Hepatocyte (in vitro differentiated cells): Measurements from ENCODE around the gene GORASP2. TPM values are rescaled to one million over a fixed set of nuclear protein-coding genes. Genes with fewer than 3 reads are reported as not detected.

Experiments used
- DNase-seq: peaks from one replicate; pipeline ENCODE4 v3.0.0-alpha.2; 2016; ENCODE audit warnings: low spot score
- H2AFZ ChIP-seq: fragments of 200-600 bp; sonication (generic); 2 replicates; pipeline ENCODE4 v1.6.0; 2016; ENCODE audit warnings: antibody characterized with exemption, mild to moderate bottlenecking
- H3K27ac ChIP-seq: fragments of 200-600 bp; sonication (generic); 2 replicates; pipeline ENCODE4 v1.5.1; 2016; ENCODE audit warnings: mild to moderate bottlenecking
- H3K27me3 ChIP-seq: fragments of 200-600 bp; sonication (generic); 2 replicates; pipeline ENCODE4 v1.6.1; 2016
- H3K36me3 ChIP-seq: fragments of 200-600 bp; sonication (generic); replicated peaks from 2 replicates; pipeline ENCODE4 v1.5.1; 2016; ENCODE audit warnings: low read depth; ENCODE audit not compliant: insufficient read depth
- H3K4me1 ChIP-seq: fragments of 200-600 bp; sonication (generic); 2 replicates; pipeline ENCODE4 v1.5.1; 2016; ENCODE audit warnings: mild to moderate bottlenecking, moderate library complexity; ENCODE audit not compliant: insufficient read depth
- H3K4me2 ChIP-seq: fragments of 200-600 bp; sonication (generic); 2 replicates; pipeline ENCODE4 v1.6.0; 2016
- H3K4me3 ChIP-seq: fragments of 200-600 bp; sonication (generic); 2 replicates; pipeline ENCODE4 v1.5.1; 2016; ENCODE audit warnings: mild to moderate bottlenecking
- H3K79me2 ChIP-seq: fragments of 200-600 bp; sonication (generic); 2 replicates; pipeline ENCODE4 v1.6.0; 2017; ENCODE audit warnings: mild to moderate bottlenecking
- H3K9me2 ChIP-seq: fragments of 200-600 bp; sonication (generic); replicated peaks from 2 replicates; pipeline ENCODE4 v1.6.0; 2017; ENCODE audit warnings: mild to moderate bottlenecking; ENCODE audit not compliant: insufficient read depth
- H3K9me3 ChIP-seq: fragments of 200-600 bp; sonication (generic); 2 replicates; pipeline ENCODE4 v1.5.1; 2016; ENCODE audit warnings: low read depth, mild to moderate bottlenecking
- H4K20me1 ChIP-seq: fragments of 200-600 bp; sonication (generic); 2 replicates; pipeline ENCODE4 v1.6.0; 2016; ENCODE audit warnings: mild to moderate bottlenecking; ENCODE audit not compliant: insufficient read depth, poor library complexity, severe bottlenecking
- EZH2 ChIP-seq: fragments of 200-600 bp; sonication (generic); IDR thresholded peaks from 2 replicates; pipeline ENCODE4 v1.6.1; 2016; ENCODE audit warnings: antibody characterized with exemption, mild to moderate bottlenecking, borderline replicate concordance
- EZH2phosphoT487 ChIP-seq: fragments of 200-600 bp; sonication (generic); IDR thresholded peaks from one replicate; pipeline ENCODE4 v1.6.1; 2018; ENCODE audit warnings: antibody characterized with exemption, mild to moderate bottlenecking, low read depth, moderate library complexity; ENCODE audit not compliant: unreplicated experiment, severe bottlenecking
- WGBS: methylation state at CpG from one replicate; pipeline ENCODE4 v1.1.6; 2016; ENCODE audit warnings: low lambda C conversion rate; ENCODE audit errors: missing lambda C conversion rate; 5-methylcytosine and 5-hydroxymethylcytosine counted together
- polyA plus RNA-seq: library from polyadenylated mRNA; unstranded; fragments of >200 nt; fragmentation: Nextera tagmentation; extraction: Ambion mirVana; gene quantifications from 2 replicates; pipeline ENCODE4 v1.2.1, GENCODE V29; 2016
- total RNA-seq: library from RNA; depleted of rRNA; stranded (reverse); fragments of >200 nt; gene quantifications from 2 replicates; pipeline ENCODE4 v1.2.3, GENCODE V29; 2014
- TF ChIP-seq, protein P1 (sequence below): fragments of 200-600 bp; sonication (generic); IDR thresholded peaks from 2 replicates; pipeline ENCODE4 v1.5.1; 2016; ENCODE audit warnings: antibody characterized with exemption, mild to moderate bottlenecking; ENCODE audit not compliant: poor library complexity

The GORASP2 gene
- total and polyA plus RNA-seq, 2 experiments from 2014 or later: 50.1 to 126 TPM

DNA sequence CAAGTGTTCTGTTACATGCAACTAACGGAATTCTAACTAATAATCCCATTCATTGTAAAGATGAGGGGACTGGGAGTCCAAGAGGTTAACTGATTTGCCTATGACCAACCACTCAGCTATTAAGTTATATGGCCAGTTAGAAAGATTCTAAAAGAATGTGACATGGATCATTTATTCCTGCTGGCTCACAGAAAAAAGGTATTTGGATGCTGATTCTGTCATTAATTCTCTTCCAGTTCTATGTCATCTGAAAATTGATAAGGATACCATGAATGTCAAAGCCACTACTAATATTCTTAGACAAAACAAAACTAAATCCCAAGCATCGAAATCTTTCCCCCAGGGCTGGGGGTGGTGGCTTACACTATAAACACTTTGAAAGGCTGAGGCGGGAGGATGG is 41.2 kb upstream of the GORASP2 start:
- Histone ChIP-seq H3K27ac (no peak overlapping the region), H2AFZ (no peak overlapping the region), H3K4me1 (no peaks in the 10 kb centered on the region), H4K20me1 (no peaks in the 10 kb centered on the region), H3K36me3 (no peaks in the 10 kb centered on the region), H3K4me3 (no peak overlapping the region), H3K4me2 (no peak overlapping the region), H3K79me2 (no peaks in the 10 kb centered on the region), H3K27me3 (no peaks in the 10 kb centered on the region), H3K9me2 (no peaks in the 10 kb centered on the region), H3K9me3 (no peaks in the 10 kb centered on the region)
- 67% methylated on average over 3 of the region's 3 CpGs for WGBS
- DNase-seq: no peak
- no peak for TF ChIP-seq EZH2phosphoT487
- TF ChIP-seq, protein P1, sequence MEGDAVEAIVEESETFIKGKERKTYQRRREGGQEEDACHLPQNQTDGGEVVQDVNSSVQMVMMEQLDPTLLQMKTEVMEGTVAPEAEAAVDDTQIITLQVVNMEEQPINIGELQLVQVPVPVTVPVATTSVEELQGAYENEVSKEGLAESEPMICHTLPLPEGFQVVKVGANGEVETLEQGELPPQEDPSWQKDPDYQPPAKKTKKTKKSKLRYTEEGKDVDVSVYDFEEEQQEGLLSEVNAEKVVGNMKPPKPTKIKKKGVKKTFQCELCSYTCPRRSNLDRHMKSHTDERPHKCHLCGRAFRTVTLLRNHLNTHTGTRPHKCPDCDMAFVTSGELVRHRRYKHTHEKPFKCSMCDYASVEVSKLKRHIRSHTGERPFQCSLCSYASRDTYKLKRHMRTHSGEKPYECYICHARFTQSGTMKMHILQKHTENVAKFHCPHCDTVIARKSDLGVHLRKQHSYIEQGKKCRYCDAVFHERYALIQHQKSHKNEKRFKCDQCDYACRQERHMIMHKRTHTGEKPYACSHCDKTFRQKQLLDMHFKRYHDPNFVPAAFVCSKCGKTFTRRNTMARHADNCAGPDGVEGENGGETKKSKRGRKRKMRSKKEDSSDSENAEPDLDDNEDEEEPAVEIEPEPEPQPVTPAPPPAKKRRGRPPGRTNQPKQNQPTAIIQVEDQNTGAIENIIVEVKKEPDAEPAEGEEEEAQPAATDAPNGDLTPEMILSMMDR: no peak
- no peak for TF ChIP-seq EZH2

DNA sequence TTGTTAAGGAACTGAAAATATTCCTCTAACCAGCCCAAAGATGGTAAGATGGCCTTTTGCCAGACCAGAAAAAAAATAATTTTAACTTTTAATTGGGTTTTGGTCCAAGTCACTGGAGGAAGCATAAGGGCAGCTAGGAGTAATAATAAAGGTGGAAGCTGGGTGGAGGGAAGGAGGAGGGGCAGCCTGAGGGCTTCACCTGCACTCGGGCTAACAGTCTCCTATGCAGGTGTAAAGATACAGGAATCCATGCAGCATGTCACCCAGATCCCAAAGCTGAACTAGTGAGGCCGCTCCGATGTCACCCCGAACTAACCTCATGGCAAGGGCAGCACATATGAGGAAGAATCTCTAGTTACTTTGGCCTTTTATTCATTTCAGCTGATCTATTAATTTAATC is 37.2 kb upstream of the GORASP2 start:
- TF ChIP-seq, protein P1: no peak
- TF ChIP-seq EZH2: no peak
- TF ChIP-seq EZH2phosphoT487: no peak
- WGBS: 83% methylated on average over 4 of the region's 4 CpGs
- H3K9me2 ChIP-seq: no peaks in the 10 kb centered on the region
- H4K20me1 ChIP-seq: no peaks in the 10 kb centered on the region
- DNase-seq: no peak
- no peak overlapping the region for H3K4me3 ChIP-seq
- no peaks in the 10 kb centered on the region for H3K9me3 ChIP-seq
- no peak overlapping the region for H3K4me2 ChIP-seq
- H3K36me3 ChIP-seq: no peaks in the 10 kb centered on the region
- H3K27me3 ChIP-seq: no peaks in the 10 kb centered on the region
- no peak overlapping the region for H2AFZ ChIP-seq
- H3K4me1 ChIP-seq: no peaks in the 10 kb centered on the region
- H3K79me2 ChIP-seq: no peaks in the 10 kb centered on the region
- no peak overlapping the region for H3K27ac ChIP-seq

DNA sequence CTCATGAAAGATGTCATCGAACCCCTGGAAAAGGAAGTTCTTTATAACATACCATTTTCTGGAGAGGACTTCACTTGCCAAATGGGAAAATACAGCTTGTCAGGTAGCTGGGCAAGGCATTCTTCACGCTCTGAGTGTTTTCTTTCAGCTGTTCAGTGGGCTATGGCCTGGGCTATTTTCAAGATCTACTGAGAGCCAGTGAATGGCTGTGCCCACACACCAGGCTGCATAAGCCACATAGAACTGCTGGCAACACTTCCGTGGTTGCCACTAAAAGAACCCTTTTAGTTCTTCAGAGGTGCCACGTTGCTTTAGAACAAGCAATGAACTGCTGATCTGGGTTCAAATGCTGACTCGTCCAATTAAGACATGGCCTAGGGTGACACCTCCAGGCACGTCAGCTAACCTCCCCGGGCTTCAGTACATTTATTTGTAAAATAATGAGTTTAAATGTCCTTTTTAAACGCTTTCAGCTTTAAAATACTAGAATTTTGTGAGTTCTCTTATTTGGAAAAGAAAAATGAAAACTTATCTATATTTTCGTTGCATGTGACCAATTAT is 36.6 kb upstream of the GORASP2 start:
- Histone ChIP-seq H3K36me3 (no peaks in the 10 kb centered on the region), H3K4me1 (no peaks in the 10 kb centered on the region), H3K27ac (no peak overlapping the region), H2AFZ (no peak overlapping the region), H3K27me3 (no peaks in the 10 kb centered on the region), H3K9me3 (no peaks in the 10 kb centered on the region), H4K20me1 (no peaks in the 10 kb centered on the region), H3K4me3 (no peak overlapping the region), H3K9me2 (no peaks in the 10 kb centered on the region), H3K79me2 (no peaks in the 10 kb centered on the region), H3K4me2 (no peak overlapping the region)
- no peak for TF ChIP-seq EZH2phosphoT487
- no peak for TF ChIP-seq EZH2
- TF ChIP-seq, protein P1: no peak
- WGBS: 94% methylated on average over 9 of the region's 9 CpGs
- DNase-seq: no peak
